ENCODE results near the gene C1orf35.

Gene C1orf35

GRCh38 chr1:228079013-228079412 lies 24.1 kb downstream of the C1orf35 start:
- no peak for DNase-seq (ENCODE audit: low read depth)

GRCh38 chr1:228077565-228078330 lies 25.4 kb downstream of the C1orf35 start:
- no peak for DNase-seq (ENCODE audit: low read depth)

GRCh38 chr1:228076796-228077430 lies 26.2 kb downstream of the C1orf35 start:
- DNase-seq (ENCODE audit: low read depth) = no peak

GRCh38 chr1:228075801-228076271 lies 27.3 kb downstream of the C1orf35 start:
- no peak for DNase-seq (ENCODE audit: low read depth)

- no peak for DNase-seq (ENCODE audit: low read depth)
Observed at GRCh38 chr1:228074954-228075730, 28.0 kb downstream of the C1orf35 start.

DNA sequence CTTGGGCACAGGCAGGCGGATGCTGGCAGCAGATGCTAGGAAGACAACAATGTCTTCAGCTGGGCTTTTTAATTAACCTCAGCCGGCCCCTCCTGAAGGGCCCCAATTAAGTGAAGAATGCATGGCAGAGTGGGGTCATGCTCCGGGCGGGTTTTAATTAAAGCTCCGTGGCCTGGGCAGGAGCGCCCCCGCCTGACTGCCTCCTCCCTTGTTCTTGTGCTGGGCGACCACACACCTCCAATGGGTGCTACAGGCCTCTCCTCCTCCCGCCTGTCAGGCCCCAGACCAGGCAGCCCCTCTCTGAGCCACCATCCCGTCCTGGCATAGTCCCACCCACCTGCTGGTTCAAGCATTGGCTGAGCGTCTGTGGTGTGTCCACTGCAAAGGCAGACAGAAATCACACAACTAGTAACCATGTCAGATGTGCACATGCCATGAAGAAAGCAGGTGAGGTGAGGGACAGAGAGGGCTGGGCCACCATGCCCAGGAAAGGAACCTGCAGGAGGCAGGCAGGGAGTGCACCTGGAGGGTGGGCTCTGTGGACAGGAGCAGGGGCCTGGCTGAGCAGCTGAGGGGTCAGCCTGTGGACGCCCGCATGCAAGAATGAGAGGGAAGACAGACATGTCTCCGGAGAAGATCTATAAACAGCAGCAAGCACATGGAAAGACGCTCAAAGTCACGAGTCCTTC lies 29.1 kb downstream of the C1orf35 start:
- no peak for DNase-seq (ENCODE audit: low read depth)

GRCh38 chr1:228073061-228073856 lies 29.9 kb downstream of the C1orf35 start:
- no peak for DNase-seq (ENCODE audit: low read depth)

- DNase-seq (ENCODE audit: low read depth) = no peak
Observed at GRCh38 chr1:228072658-228073043, 30.5 kb downstream of the C1orf35 start.

DNA sequence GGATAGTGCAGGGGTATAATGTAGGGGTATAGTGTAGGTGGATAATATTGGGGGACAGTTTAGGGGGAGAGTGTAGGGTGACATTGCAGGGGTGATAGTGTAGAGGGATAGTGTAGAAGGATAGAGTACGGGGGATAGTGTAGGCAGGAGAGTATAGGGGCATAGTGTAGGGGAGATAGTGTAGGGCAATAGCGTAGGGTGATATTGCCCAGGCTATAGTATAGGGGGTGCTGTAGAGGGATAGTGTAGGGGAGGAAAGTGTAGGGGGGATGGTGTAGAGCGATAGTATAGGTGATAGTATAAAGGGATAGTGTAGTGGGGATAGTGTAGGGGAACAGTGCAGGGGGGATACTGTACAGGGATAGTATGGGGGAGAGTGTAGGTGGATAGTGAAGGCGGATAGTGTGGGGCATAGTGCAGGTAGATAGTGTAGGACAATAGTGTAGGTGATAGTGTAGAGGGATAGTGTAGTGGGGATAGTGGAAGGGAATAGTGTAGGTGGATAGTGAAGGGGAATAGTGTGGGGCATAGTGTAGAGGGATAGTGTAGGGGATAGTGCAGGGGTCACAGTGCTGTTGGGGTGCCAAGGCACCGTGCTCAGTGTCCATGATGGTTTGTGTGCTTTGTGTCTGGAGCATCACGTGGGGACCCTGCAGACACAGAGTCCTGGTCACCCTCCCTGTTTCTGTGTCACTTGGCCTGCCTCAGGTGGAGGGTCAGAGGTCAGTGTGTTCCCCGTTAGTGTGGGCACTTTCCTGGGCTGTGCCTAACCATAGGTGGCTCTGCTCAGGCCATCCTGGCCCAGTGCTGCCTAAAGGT lies 31.1 kb downstream of the C1orf35 start:
- DNase-seq (ENCODE audit: low read depth) = no peak

DNA sequence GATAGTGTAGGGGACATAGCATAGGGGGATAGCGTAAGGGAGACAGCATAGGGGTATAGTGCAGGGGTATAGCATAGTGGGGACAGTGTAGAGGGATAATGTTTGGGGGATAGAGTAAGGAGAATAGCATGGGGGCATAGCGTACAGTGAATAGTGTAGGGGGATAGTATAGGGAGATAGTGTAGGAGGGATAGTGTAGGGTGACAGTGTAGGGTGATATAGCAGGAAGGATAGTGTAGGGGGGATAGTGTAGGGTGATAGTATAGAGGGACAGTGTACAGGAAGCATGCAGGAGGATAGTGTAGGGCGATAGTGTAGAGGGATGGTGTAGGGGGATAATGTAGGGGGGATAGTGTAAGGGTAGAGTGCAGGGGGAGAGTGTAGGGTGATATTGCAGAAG lies 32.3 kb downstream of the C1orf35 start:
- DNase-seq (ENCODE audit: low read depth) = no peak

DNA sequence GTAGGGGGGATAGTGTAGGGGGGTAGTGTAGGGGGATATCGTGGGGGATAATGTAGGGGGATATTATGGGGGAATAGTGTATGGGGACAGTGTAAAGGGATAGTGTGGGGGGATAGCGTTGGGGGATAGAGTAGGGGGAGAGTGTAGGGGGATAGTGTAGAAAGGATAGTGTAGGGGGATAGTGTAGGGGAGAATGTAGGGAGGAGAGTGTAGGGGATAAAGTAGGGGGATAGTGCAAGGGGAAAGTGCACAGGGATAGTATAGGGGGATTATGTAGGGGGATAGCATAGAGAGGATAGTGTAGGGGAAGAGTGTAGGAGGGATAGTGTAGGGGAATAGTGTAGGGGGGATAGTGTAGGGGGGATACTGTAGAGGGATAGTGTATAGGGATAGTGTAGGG lies 33.0 kb downstream of the C1orf35 start:
- DNase-seq (ENCODE audit: low read depth) = no peak

- no peak for DNase-seq (ENCODE audit: low read depth)
Observed at GRCh38 chr1:228068359-228068758, 34.8 kb downstream of the C1orf35 start.

GRCh38 chr1:228066891-228067654 lies 36.1 kb downstream of the C1orf35 start:
- no peak for DNase-seq (ENCODE audit: low read depth)

GRCh38 chr1:228066416-228066815 lies 36.7 kb downstream of the C1orf35 start:
- DNase-seq (ENCODE audit: low read depth) = no peak

GRCh38 chr1:228065543-228066347 lies 37.4 kb downstream of the C1orf35 start:
- no peak for DNase-seq (ENCODE audit: low read depth)

DNA sequence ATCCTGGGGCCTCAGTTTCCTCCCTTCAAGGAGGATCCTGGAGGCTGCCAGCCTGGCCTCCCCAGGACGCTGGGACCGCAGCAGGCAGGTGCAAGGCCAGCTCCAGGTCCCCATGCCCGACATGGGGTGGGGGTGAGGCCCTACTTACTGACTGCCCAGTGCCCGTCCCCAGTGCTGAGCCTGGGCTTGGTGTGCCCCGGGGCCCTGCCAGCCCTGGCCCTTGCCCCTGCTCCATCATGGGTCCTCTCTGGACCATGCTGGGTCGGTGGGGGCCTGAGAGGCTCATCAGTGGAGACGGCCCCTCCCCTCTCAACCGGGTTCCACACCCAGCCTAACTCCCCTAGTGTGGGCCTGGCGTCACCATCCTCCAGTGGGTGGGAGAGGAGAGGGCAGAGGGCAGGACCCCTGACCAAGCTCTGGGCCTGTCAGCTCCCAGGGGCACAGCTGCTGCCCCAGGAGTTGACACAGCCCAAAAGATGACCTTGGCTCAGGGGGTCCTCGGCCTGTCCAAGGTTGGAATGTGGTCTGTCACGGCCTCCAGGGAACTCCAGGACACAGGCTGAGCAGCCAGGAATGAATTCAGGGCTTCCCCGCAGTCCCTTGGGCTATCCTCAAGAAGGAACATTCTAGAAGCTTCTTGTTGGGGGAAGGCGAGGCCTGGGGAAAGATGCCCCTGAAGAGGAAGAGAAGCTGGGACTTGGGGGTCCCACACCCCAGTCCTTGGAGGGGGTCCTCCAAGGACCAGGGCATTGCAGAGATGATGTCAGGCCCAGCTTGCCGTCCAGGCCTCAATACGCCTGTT lies 38.2 kb downstream of the C1orf35 start:
- no peak for DNase-seq (ENCODE audit: low read depth)

- DNase-seq (ENCODE audit: low read depth) = no peak
Observed at GRCh38 chr1:228064296-228064695, 38.8 kb downstream of the C1orf35 start.

Data from stimulated activated CD8-positive, alpha-beta memory T cell treated with anti-CD3 and anti-CD28 coated beads, Interleukin-12 subunit alpha, Interleukin-12 subunit beta, amount 100 ng/mL, for 1 hour (primary cell).